Stomach (tissue), 4 donors: ENCODE measurements around the gene TEKTIP1.

ENCODE experiments used
- CTCF ChIP-seq, 7 experiments: fragments of 450-650 bp in 4 of 7; fragments of 200-600 bp in 3 of 7; sonication (generic) in 3 of 7; IDR thresholded peaks; one replicate each; pipeline ENCODE4 v1.5.1; 2016 to 2019; ENCODE audit warnings: antibody characterized with exemption in 7 of 7, control low read depth in 2 of 7, mild to moderate bottlenecking in 1 of 7
- POLR2AphosphoS5 ChIP-seq, 3 donors: sonication (generic); formaldehyde crosslinking; IDR thresholded peaks; one replicate each; pipeline ENCODE4 v1.6.1; 2016; ENCODE audit warnings: antibody characterized with exemption in 3 of 3

DNA sequence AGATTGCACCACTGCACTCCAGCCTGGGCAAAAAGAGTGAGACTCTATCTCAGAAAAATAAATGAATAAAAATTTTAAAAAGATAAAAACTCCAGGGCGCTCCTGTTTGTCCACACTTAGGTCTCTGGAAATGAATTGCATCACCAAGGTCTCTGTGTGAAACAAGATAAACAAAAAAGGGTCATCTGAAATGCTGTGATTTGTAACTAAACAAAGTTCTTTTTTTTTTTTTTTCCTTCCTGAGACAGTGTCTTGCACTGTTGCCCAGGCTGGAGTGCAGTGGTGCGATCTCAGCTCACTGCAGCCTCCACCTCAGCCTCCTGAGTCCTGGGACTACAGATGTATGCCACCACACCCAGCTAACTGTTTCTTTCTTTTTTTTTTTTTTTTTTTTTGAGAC, 21.3 kb upstream of the TEKTIP1 start:
- TF ChIP-seq POLR2AphosphoS5 (IDR thresholded peaks at IDR 0.05): no peak
- no peak for TF ChIP-seq CTCF (IDR thresholded peaks at IDR 0.05)
